Psoas muscle (tissue), 8 donors: ENCODE measurements around the gene LIF. TPM values are rescaled to one million over a fixed set of nuclear protein-coding genes. Genes with fewer than 3 reads are reported as not detected.

Experiments
- ATAC-seq, 4 donors: fragments of 200-7000 bp; cut with Tn5 transposase; one replicate each; pipeline ENCODE4 v1.9.1; 2020; ENCODE audit warnings: moderate library complexity in 3 of 4, mild to moderate bottlenecking in 2 of 4
- DNase-seq, 2 donors: peaks; one replicate each; pipeline ENCODE4 v3.0.0-alpha.2; 2020
- H3K27ac ChIP-seq: fragments of 200-600 bp; one replicate; pipeline ENCODE4 v1.8.0; 2022
- H3K27me3 ChIP-seq, 3 donors: fragments of 200-600 bp in 1 of 3; one replicate each; pipeline versions ENCODE4 v1.6.1 to v1.8.0; 2013 to 2022; ENCODE audit warnings: low read length in 2 of 3, mild to moderate bottlenecking in 2 of 3, moderate library complexity in 1 of 3; ENCODE audit not compliant: insufficient read depth in 3 of 3
- H3K36me3 ChIP-seq, 2 donors: fragments of 200-600 bp in 1 of 2; one replicate each; pipeline versions ENCODE4 v1.6.1 to v1.8.0; 2013 to 2022; ENCODE audit warnings: low read depth in 1 of 2, mild to moderate bottlenecking in 1 of 2, moderate library complexity in 1 of 2; ENCODE audit not compliant: insufficient read depth in 1 of 2
- H3K4me1 ChIP-seq: fragments of 200-600 bp; one replicate; pipeline ENCODE4 v1.8.0; 2022
- H3K4me3 ChIP-seq: fragments of 200-600 bp; one replicate; pipeline ENCODE4 v1.8.0; 2022; ENCODE audit warnings: mild to moderate bottlenecking
- H3K9me3 ChIP-seq: fragments of 200-600 bp; one replicate; pipeline ENCODE4 v1.8.0; 2022
- CTCF ChIP-seq: fragments of 200-600 bp; IDR thresholded peaks from one replicate; pipeline ENCODE4 v1.8.0; 2022; ENCODE audit warnings: antibody characterized with exemption
- WGBS, 3 donors: extraction: QIAGEN DNeasy Blood & Tissue Kit; methylation state at CpG; one replicate each; pipeline versions ENCODE4 v1.1.6 to v1.1.7; 2013; 5-methylcytosine and 5-hydroxymethylcytosine counted together
- intact Hi-C, 2 donors: fragments of 100-400 bp; cut with DNase I; formaldehyde crosslinking; loops; one replicate each; pipeline versions ENCODE4 v1.11.0 to v1.14.2; 2022
- polyA plus RNA-seq, 3 donors: library from polyadenylated mRNA; stranded (reverse); fragments of 200-250 nt; gene quantifications; one replicate each; pipeline ENCODE4 v1.2.3, GENCODE V29; 2013
- total RNA-seq, 4 donors: library from RNA; stranded (reverse); fragmentation: NEBNext Ultra II Directional in 2 of 4; extraction: Animal tissue kit (Norgen Biotek cat#: 25700) in 2 of 4; gene quantifications; one replicate each; pipeline versions ENCODE4 v1.2.1 to v1.2.4, GENCODE V29; 2021 to 2023
- donor health status: healthy with polysubstance abuse.
- donor health status: DM: no; HTN: no; CAD: no; lungs with moderate emphysema.
- donor health status: Bipolar disorder and iron deficiency.
- donor health status: healthy.
- donor health status: DM: yes; HTN: yes; CAD: no.
- donor health status: DM: no; HTN: no; CAD: no.
- donor health status: DM: no; HTN: no; CAD: no.
- donor health status: DM: yes; HTN: yes; CAD: no.

The LIF gene
- total and polyA plus RNA-seq, 7 donors = 0.10 to 21.4 (median 0.33) TPM; not detected in 1

GRCh38 chr22:30197389-30197788, 49.2 kb downstream of the LIF start:
- TF ChIP-seq CTCF = no peak
- intact Hi-C loops = no loop called here
- Histone ChIP-seq H3K36me3 (no peaks in the 10 kb centered on the region), H3K4me1 (no peaks in the 10 kb centered on the region), H3K4me3 (no peak overlapping the region), H3K27ac (peak overlapping the region; percentile 71), H3K9me3 (no peaks in the 10 kb centered on the region), H3K27me3 (peaks cover 0 to 30% (median 2%) of the 10 kb centered on the region in 3 donors)
- ATAC-seq (no peak), DNase-seq (no peak)

GRCh38 chr22:30196880-30197336, 49.7 kb downstream of the LIF start:
- 53 to 58% (median 58%) methylated on average over 2 of the region's 2 CpGs for WGBS, 3 donors
- no peaks in the 10 kb centered on the region for H3K36me3 ChIP-seq
- DNase-seq (no peak), ATAC-seq (peak in 1 of 4 donors; percentile 20)
- no peak for TF ChIP-seq CTCF
- intact Hi-C loops = no loop called here
- H3K9me3 ChIP-seq = no peaks in the 10 kb centered on the region
- H3K4me3 ChIP-seq = no peak overlapping the region
- peaks cover 0 to 33% (median 2%) of the 10 kb centered on the region in 3 donors for H3K27me3 ChIP-seq
- peak overlapping the region; percentile 71 for H3K27ac ChIP-seq
- no peaks in the 10 kb centered on the region for H3K4me1 ChIP-seq

GRCh38 chr22:30196141-30196879, 50.2 kb downstream of the LIF start:
- Histone ChIP-seq H3K27ac (peak overlapping the region; percentile 71), H3K27me3 (peaks cover 0 to 34% (median 2%) of the 10 kb centered on the region in 3 donors), H3K9me3 (no peaks in the 10 kb centered on the region), H3K36me3 (no peaks in the 10 kb centered on the region), H3K4me1 (no peaks in the 10 kb centered on the region), H3K4me3 (no peak overlapping the region)
- WGBS, 3 donors = 16 to 22% (median 18%) methylated on average over 11 of the region's 11 CpGs
- ATAC-seq (peak; percentile 70 to 82 (median 80)), DNase-seq (peak; percentile 81 to 85)
- no peak for TF ChIP-seq CTCF
- intact Hi-C loops = no loop called here

- ATAC-seq = peak in 1 of 4 donors; percentile 47
- no peak overlapping the region for H3K4me3 ChIP-seq
- H3K4me1 ChIP-seq = no peaks in the 10 kb centered on the region
- no peak for TF ChIP-seq CTCF
- no peak for DNase-seq
- no peaks in the 10 kb centered on the region for H3K36me3 ChIP-seq
- peak overlapping the region; percentile 71 for H3K27ac ChIP-seq
- intact Hi-C loops = no loop called here
- H3K9me3 ChIP-seq = no peaks in the 10 kb centered on the region
- H3K27me3 ChIP-seq = peaks cover 0 to 37% (median 2%) of the 10 kb centered on the region in 3 donors
- 63 to 67% (median 66%) methylated on average over 5 of the region's 5 CpGs for WGBS, 3 donors
These were observed 51.1 kb downstream of the LIF start for GRCh38 chr22:30195245-30196140.
